Fibroblast of lung (primary cell): ENCODE measurements around the gene CNNM2. TPM values are rescaled to one million over a fixed set of nuclear protein-coding genes. Genes with fewer than 3 reads are reported as not detected.

Source experiments
- DNase-seq, 2 donors: peaks; one replicate each; pipeline versions ENCODE4 v3.0.0 to v3.0.0-alpha.2; 2010; ENCODE audit warnings: low read depth in 2 of 2
- H2AFZ ChIP-seq: 2 replicates; pipeline ENCODE4 v1.5.1; 2012; ENCODE audit warnings: low read length, control low read depth, inconsistent platforms
- H3K27ac ChIP-seq: 2 replicates; pipeline ENCODE4 v1.5.1; 2011; ENCODE audit warnings: low read length, control low read depth; ENCODE audit not compliant: insufficient read depth
- H3K27me3 ChIP-seq: 2 replicates; pipeline ENCODE4 v1.5.1; 2011; ENCODE audit warnings: mild to moderate bottlenecking, low read length; ENCODE audit not compliant: control insufficient read depth, insufficient read depth
- H3K36me3 ChIP-seq: 2 replicates; pipeline ENCODE4 v1.5.1; 2011; ENCODE audit warnings: low read length; ENCODE audit not compliant: control insufficient read depth, insufficient read depth
- H3K4me1 ChIP-seq: 2 replicates; pipeline ENCODE4 v1.5.1; 2011; ENCODE audit warnings: low read length; ENCODE audit not compliant: control insufficient read depth, insufficient read depth; ENCODE audit errors: extremely low read depth
- H3K4me2 ChIP-seq: 2 replicates; pipeline ENCODE4 v1.5.1; 2011; ENCODE audit warnings: low read length, control low read depth; ENCODE audit not compliant: insufficient read depth; ENCODE audit errors: extremely low read depth
- H3K4me3 ChIP-seq, 4 experiments: fragments of 200-600 bp in 1 of 4; sonication (generic) in 1 of 4; replicated peaks in 1 of 4; 2 replicates each; pipeline ENCODE4 v1.5.1; 2011 to 2016; ENCODE audit warnings: low read length in 4 of 4, low read depth in 3 of 4, mild to moderate bottlenecking in 3 of 4, control low read depth in 2 of 4, inconsistent platforms in 1 of 4, mixed read lengths in 1 of 4; ENCODE audit not compliant: insufficient read depth in 1 of 4; ENCODE audit errors: control extremely low read depth in 1 of 4
- H3K79me2 ChIP-seq: 2 replicates; pipeline ENCODE4 v1.5.1; 2012; ENCODE audit warnings: mild to moderate bottlenecking, low read length, inconsistent platforms; ENCODE audit not compliant: control insufficient read depth, insufficient read depth
- H3K9ac ChIP-seq: 2 replicates; pipeline ENCODE4 v1.5.1; 2011; ENCODE audit warnings: mild to moderate bottlenecking, low read length, control low read depth; ENCODE audit not compliant: insufficient read depth
- H3K9me3 ChIP-seq: 2 replicates; pipeline ENCODE4 v1.5.1; 2012; ENCODE audit warnings: low read depth, low read length; ENCODE audit not compliant: control insufficient read depth, insufficient read depth
- H4K20me1 ChIP-seq: 2 replicates; pipeline ENCODE4 v1.5.1; 2011; ENCODE audit warnings: low read length; ENCODE audit not compliant: control insufficient read depth, insufficient read depth; ENCODE audit errors: extremely low read depth
- CTCF ChIP-seq, 2 donors: IDR thresholded peaks in 1 of 2; conservative IDR thresholded peaks in 1 of 2; 1 replicate in 1 of 2; 2 replicates in 1 of 2; pipeline ENCODE4 v1.5.1; 2011 to 2012; ENCODE audit warnings: low read length in 2 of 2, control low read depth in 1 of 2, inconsistent platforms in 1 of 2, low read depth in 1 of 2, mild to moderate bottlenecking in 1 of 2
- EZH2 ChIP-seq: IDR thresholded peaks from 2 replicates; pipeline ENCODE4 v1.5.1; 2012; ENCODE audit warnings: low read length, control low read depth, mild to moderate bottlenecking; ENCODE audit errors: missing control alignments
- polyA plus RNA-seq, 2 donors: library from polyadenylated mRNA; depleted of rRNA in 1 of 2; stranded (reverse) in 1 of 2; unstranded in 1 of 2; fragments of >200 nt; gene quantifications; 2 replicates each; pipeline ENCODE4 v1.2.1, GENCODE V29; 2011 to 2012; ENCODE audit warnings: missing spikeins in 1 of 2
- total RNA-seq: library from RNA; depleted of rRNA; stranded (reverse); fragments of >200 nt; gene quantifications from 2 replicates; pipeline ENCODE4 v1.2.1, GENCODE V29; 2014

The CNNM2 gene
- total and polyA plus RNA-seq, 2 donors (not counting 1 experiment from before 2014, with no cell fraction given): 3.4 to 6.1 TPM

DNA sequence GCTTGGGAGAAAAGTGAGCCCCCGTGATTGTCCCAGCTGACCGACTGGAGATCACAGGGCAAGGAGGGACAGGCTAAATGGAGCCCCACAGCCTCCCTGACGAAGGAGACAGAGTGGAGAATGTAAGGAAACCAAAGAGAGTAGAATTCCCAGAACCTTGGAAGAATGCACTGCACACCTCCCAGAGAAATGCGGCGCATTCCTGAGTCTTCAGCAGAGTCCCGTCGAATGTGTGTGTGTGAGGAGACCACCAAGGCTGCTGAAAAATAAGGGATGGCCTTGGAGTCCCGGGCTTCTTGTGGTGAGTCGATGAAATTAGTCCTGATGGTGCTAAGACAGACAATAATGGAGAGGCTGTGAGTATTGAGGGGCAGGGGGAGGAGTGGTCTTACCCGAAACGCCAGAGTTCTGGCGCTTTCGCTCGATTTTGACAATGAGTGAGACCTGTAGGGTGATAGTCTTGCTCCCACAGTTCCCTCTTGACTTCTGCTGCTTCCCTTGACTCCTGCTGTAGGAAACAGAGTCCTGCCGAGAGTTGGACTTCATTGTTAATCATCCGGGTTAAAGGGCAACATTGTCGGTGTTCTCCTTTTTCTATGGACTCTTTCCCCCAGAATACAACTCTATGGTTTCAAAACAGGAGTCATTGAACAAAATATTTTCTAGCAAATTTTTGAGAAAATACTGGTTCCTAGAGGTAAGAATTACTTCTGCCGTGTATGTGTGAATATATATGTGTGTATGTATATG, 103.2 kb downstream of the CNNM2 start:
- Histone ChIP-seq H3K4me1 (no peaks in the 10 kb centered on the region), H3K4me3 (no peak overlapping the region), H4K20me1 (no peaks in the 10 kb centered on the region), H3K79me2 (no peaks in the 10 kb centered on the region), H3K4me2 (no peak overlapping the region), H3K9me3 (no peaks in the 10 kb centered on the region), H2AFZ (no peak overlapping the region), H3K36me3 (no peaks in the 10 kb centered on the region), H3K27me3 (no peaks in the 10 kb centered on the region), H3K9ac (no peak overlapping the region), H3K27ac (no peak overlapping the region)
- DNase-seq: peak in 1 of 2 donors; percentile 3
- no peak for TF ChIP-seq EZH2
- TF ChIP-seq CTCF (conservative IDR thresholded peaks at IDR 0.05 in 1 of 2, IDR thresholded peaks at IDR 0.05 in 1 of 2; ENCODE audit: low read depth in 1 of 2, low read length in 2 of 2): no peak

DNA sequence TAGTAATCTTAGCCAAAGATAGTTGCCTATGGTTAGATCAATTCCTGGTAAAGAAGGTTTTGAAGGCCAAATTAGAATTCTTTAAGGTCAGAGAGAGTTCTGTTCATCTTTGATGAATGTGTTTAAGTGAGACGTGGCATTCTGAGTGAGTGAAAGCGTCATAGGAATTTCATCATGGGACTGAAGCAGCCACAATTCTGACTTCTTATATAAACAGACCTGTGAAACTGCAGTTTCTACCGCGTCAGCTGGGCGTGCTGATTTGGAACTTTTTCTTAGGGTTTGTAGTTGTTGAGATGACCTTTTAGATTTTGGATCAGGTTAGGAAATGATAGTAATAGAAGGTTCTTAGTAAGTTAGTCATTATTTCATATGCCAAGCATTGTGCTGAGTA, 103.8 kb downstream of the CNNM2 start:
- no peak overlapping the region for H3K4me2 ChIP-seq
- no peak overlapping the region for H3K4me3 ChIP-seq
- H3K27me3 ChIP-seq: no peaks in the 10 kb centered on the region
- no peaks in the 10 kb centered on the region for H3K79me2 ChIP-seq
- no peaks in the 10 kb centered on the region for H3K36me3 ChIP-seq
- TF ChIP-seq EZH2: no peak
- no peak for TF ChIP-seq CTCF (conservative IDR thresholded peaks at IDR 0.05 in 1 of 2, IDR thresholded peaks at IDR 0.05 in 1 of 2; ENCODE audit: low read depth in 1 of 2, low read length in 2 of 2)
- no peak overlapping the region for H3K27ac ChIP-seq
- no peak overlapping the region for H3K9ac ChIP-seq
- no peaks in the 10 kb centered on the region for H3K4me1 ChIP-seq
- peak; percentile 66 to 82 for DNase-seq
- H4K20me1 ChIP-seq: no peaks in the 10 kb centered on the region
- H2AFZ ChIP-seq: no peak overlapping the region
- no peaks in the 10 kb centered on the region for H3K9me3 ChIP-seq

DNA sequence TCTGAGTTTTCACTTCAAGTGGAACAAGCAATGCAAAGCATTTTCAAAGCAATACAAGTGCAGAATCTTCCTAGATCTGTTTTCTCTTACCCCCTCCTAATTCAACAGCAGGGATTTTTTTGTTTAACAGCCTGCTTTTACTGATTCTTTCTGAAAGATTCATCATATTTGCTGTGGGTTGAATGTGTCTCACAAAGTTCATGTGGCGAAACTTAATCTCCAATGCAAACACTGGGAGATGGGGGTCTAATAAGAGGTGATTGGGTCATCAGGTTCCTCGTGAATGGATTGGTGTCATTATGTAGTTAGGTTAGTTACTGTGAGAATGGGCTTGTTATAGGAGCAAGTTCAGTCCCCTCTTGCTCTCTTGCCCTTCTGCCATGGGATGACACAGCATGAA, 107.6 kb downstream of the CNNM2 start:
- TF ChIP-seq CTCF (conservative IDR thresholded peaks at IDR 0.05 in 1 of 2, IDR thresholded peaks at IDR 0.05 in 1 of 2; ENCODE audit: low read depth in 1 of 2, low read length in 2 of 2) (no peak), EZH2 (no peak)
- H3K27ac ChIP-seq: no peak overlapping the region
- DNase-seq: no peak
- H3K4me1 ChIP-seq: no peaks in the 10 kb centered on the region
- no peaks in the 10 kb centered on the region for H4K20me1 ChIP-seq
- H3K9me3 ChIP-seq: no peaks in the 10 kb centered on the region
- no peaks in the 10 kb centered on the region for H3K27me3 ChIP-seq
- no peak overlapping the region for H3K4me2 ChIP-seq
- H3K79me2 ChIP-seq: no peaks in the 10 kb centered on the region
- H3K4me3 ChIP-seq: no peak overlapping the region
- no peak overlapping the region for H3K9ac ChIP-seq
- no peaks in the 10 kb centered on the region for H3K36me3 ChIP-seq
- no peak overlapping the region for H2AFZ ChIP-seq
